ENCODE data around the gene AKAP13. TPM values are rescaled to one million over a fixed set of nuclear protein-coding genes. Genes with fewer than 3 reads are reported as not detected.
A peak's percentile ranks its signal among the peaks of the same experiment; 100 is the strongest.

Gene AKAP13
- polyA plus RNA-seq, 3 donors: 47.9 to 99.7 (median 92.6) TPM

DNA sequence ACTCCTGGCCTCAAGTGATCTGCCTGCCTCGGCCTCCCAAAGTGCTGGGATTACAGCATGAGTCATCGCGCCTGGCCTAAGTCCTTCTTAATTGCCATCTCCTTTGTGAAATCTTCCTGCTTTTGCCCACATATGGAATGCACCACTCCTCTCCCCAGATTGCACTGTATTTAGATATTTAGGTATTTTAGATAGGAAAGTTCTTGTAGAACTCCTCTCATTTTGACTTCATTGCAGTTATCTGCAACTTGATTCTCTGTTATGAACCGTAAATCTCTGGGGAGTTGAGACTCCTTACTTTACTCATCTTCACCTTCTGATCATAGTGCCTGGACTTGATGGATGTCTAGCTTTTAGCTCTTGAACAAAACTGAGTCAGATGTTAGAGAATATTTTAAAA is 150.7 kb downstream of the AKAP13 start:
- Histone ChIP-seq H3K36me3 (replicated peaks in 1 of 2; ENCODE audit: control insufficient read depth in 1 of 2, insufficient read depth in 2 of 2, low read length in 2 of 2) (no peaks in the 10 kb centered on the region), H3K4me3 (replicated peaks in 1 of 3; ENCODE audit: low read depth in 2 of 3, low read length in 3 of 3) (no peak overlapping the region), H3K27me3 (ENCODE audit: control insufficient read depth in 2 of 2, insufficient read depth in 2 of 2, low read length in 2 of 2) (no peaks in the 10 kb centered on the region), H3K79me2 (ENCODE audit: insufficient read depth, low read length) (peaks cover 31% of the 10 kb centered on the region), H4K20me1 (ENCODE audit: insufficient read depth, low read length) (no peaks in the 10 kb centered on the region), H2AFZ (ENCODE audit: insufficient read depth, low read depth, low read length, poor library complexity, severe bottlenecking) (no peak overlapping the region), H3K27ac (ENCODE audit: low read depth in 1 of 2, low read length in 2 of 2) (no peak overlapping the region), H3K9ac (ENCODE audit: insufficient read depth, low read length, poor library complexity, severe bottlenecking) (no peak overlapping the region), H3K4me1 (ENCODE audit: control insufficient read depth in 1 of 2, insufficient read depth in 2 of 2, low read length in 2 of 2) (peaks cover 65 to 81% of the 10 kb centered on the region in 2 donors), H3K9me3 (replicated peaks in 1 of 2; ENCODE audit: control insufficient read depth in 1 of 2, insufficient read depth in 1 of 2, low read length in 2 of 2) (no peaks in the 10 kb centered on the region), H3K4me2 (replicated peaks; ENCODE audit: extremely low read depth, low read length, poor library complexity, severe bottlenecking) (no peak overlapping the region)
- Mint-ChIP-seq H3K27ac (no peak overlapping the region), H3K4me1 (peaks cover 75% of the 10 kb centered on the region), H3K27me3 (ENCODE audit: low read depth in 3 of 3) (peaks cover 0 to 2% (median 0%) of the 10 kb centered on the region in 3 donors), H3K4me3 (no peak overlapping the region), H3K9me3 (no peaks in the 10 kb centered on the region), H3K36me3 (peaks cover 2 to 8% of the 10 kb centered on the region in 2 donors)
- intact Hi-C loops (cut with micrococcal nuclease): loop anchor here in 1 of 2 donors (5.0 kb wide), 1 partner anchor 39 kb away; no protein-coding TSS in a partner anchor
- TF ChIP-seq, protein P1, sequence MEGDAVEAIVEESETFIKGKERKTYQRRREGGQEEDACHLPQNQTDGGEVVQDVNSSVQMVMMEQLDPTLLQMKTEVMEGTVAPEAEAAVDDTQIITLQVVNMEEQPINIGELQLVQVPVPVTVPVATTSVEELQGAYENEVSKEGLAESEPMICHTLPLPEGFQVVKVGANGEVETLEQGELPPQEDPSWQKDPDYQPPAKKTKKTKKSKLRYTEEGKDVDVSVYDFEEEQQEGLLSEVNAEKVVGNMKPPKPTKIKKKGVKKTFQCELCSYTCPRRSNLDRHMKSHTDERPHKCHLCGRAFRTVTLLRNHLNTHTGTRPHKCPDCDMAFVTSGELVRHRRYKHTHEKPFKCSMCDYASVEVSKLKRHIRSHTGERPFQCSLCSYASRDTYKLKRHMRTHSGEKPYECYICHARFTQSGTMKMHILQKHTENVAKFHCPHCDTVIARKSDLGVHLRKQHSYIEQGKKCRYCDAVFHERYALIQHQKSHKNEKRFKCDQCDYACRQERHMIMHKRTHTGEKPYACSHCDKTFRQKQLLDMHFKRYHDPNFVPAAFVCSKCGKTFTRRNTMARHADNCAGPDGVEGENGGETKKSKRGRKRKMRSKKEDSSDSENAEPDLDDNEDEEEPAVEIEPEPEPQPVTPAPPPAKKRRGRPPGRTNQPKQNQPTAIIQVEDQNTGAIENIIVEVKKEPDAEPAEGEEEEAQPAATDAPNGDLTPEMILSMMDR (IDR thresholded peaks at IDR 0.05): no peak
- 100% methylated on average over 1 of the region's 4 CpGs for WGBS (ENCODE audit: insufficient coverage)
- no peak for DNase-seq

DNA sequence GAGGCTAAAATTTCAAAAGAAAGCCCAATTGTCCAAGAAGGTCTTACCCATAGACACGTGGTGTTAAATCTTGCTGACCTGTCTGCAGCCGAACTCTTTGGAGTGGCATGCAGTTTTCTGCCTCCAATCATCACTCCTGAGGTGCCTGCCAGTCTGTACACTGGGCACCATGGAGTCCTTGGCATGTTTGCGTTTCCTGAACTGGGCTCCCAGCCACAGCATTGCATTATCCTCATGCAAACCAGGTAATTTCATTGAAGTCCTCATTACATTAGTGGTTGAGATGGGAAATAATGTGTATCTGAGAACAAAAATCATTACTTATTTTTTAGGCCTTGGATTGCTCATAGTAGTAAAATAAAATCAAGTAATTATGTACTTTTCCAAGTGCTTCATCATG is 152.3 kb downstream of the AKAP13 start:
- Histone ChIP-seq H3K9ac (ENCODE audit: insufficient read depth, low read length, poor library complexity, severe bottlenecking) (no peak overlapping the region), H3K27me3 (ENCODE audit: control insufficient read depth in 2 of 2, insufficient read depth in 2 of 2, low read length in 2 of 2) (no peaks in the 10 kb centered on the region), H3K9me3 (replicated peaks in 1 of 2; ENCODE audit: control insufficient read depth in 1 of 2, insufficient read depth in 1 of 2, low read length in 2 of 2) (no peaks in the 10 kb centered on the region), H4K20me1 (ENCODE audit: insufficient read depth, low read length) (no peaks in the 10 kb centered on the region), H3K4me1 (ENCODE audit: control insufficient read depth in 1 of 2, insufficient read depth in 2 of 2, low read length in 2 of 2) (peaks cover 67 to 81% of the 10 kb centered on the region in 2 donors), H3K4me2 (replicated peaks; ENCODE audit: extremely low read depth, low read length, poor library complexity, severe bottlenecking) (no peak overlapping the region), H3K79me2 (ENCODE audit: insufficient read depth, low read length) (peaks cover 39% of the 10 kb centered on the region), H3K27ac (ENCODE audit: low read depth in 1 of 2, low read length in 2 of 2) (peak overlapping the region in 1 of 2 donors; percentile 87), H3K36me3 (replicated peaks in 1 of 2; ENCODE audit: control insufficient read depth in 1 of 2, insufficient read depth in 2 of 2, low read length in 2 of 2) (no peaks in the 10 kb centered on the region), H3K4me3 (replicated peaks in 1 of 3; ENCODE audit: low read depth in 2 of 3, low read length in 3 of 3) (no peak overlapping the region), H2AFZ (ENCODE audit: insufficient read depth, low read depth, low read length, poor library complexity, severe bottlenecking) (no peak overlapping the region)
- peaks cover 76% of the 10 kb centered on the region for H3K4me1 Mint-ChIP-seq
- WGBS (ENCODE audit: insufficient coverage): 73% methylated on average over 2 of the region's 3 CpGs
- intact Hi-C loops (cut with micrococcal nuclease): loop anchor here in 1 of 2 donors (5.0 kb wide), 1 partner anchor 40 kb away; no protein-coding TSS in a partner anchor
- H3K27ac Mint-ChIP-seq: peak overlapping the region in 6 of 7 donors; percentile 9 to 98 (median 76)
- H3K27me3 Mint-ChIP-seq (ENCODE audit: low read depth in 3 of 3): peaks cover 0 to 2% (median 0%) of the 10 kb centered on the region in 3 donors
- no peaks in the 10 kb centered on the region for H3K9me3 Mint-ChIP-seq
- TF ChIP-seq, protein P1 (IDR thresholded peaks at IDR 0.05): no peak
- no peak for DNase-seq
- peaks cover 0 to 6% of the 10 kb centered on the region in 2 donors for H3K36me3 Mint-ChIP-seq
- no peak overlapping the region for H3K4me3 Mint-ChIP-seq
